ENCODE results near the gene CLDN9.

CLDN9 gene

GRCh38 chr16:3015865-3016521, 3.3 kb downstream of the CLDN9 start:
- H2BK12ac ChIP-seq (ENCODE audit: low read length in 2 of 2): no peak overlapping the region
- no peak overlapping the region for H2BK5ac ChIP-seq (ENCODE audit: low read depth, low read length, poor library complexity, severe bottlenecking)
- no peak overlapping the region for H3K18ac ChIP-seq (ENCODE audit: low read depth in 1 of 2, low read length in 2 of 2)
- WGBS: 89% methylated on average over 13 of the region's 13 CpGs
- no peak overlapping the region for H3K4ac ChIP-seq (ENCODE audit: low read depth in 1 of 2, low read length in 2 of 2)
- H2BK120ac ChIP-seq (ENCODE audit: low read depth, low read length): no peak overlapping the region
- no peak overlapping the region for H2BK15ac ChIP-seq (ENCODE audit: low read depth, poor library complexity, severe bottlenecking)
- no peak overlapping the region for H3K23ac ChIP-seq (ENCODE audit: low read length in 2 of 2)
- H4K8ac ChIP-seq (ENCODE audit: low read length): no peak overlapping the region
- H3K14ac ChIP-seq (ENCODE audit: low read length in 2 of 2): no peak overlapping the region
- H3K4me3 ChIP-seq (ENCODE audit: insufficient read depth in 1 of 2, low read depth in 1 of 2, low read length in 2 of 2): no peak overlapping the region
- H3K9ac ChIP-seq (ENCODE audit: low read length): no peak overlapping the region
- peaks cover 0 to under 1% of the 10 kb centered on the region in 2 experiments for H3K36me3 ChIP-seq (ENCODE audit: control insufficient read depth in 1 of 2, insufficient read depth in 2 of 2, low read depth in 1 of 2, low read length in 2 of 2)
- no peak overlapping the region for H2AFZ ChIP-seq (ENCODE audit: low read depth, low read length)
- no peak overlapping the region for H3K27ac ChIP-seq (ENCODE audit: low read length, poor library complexity, severe bottlenecking)
- H3K9me3 ChIP-seq (ENCODE audit: control insufficient read depth, low read length): no peaks in the 10 kb centered on the region
- H3K79me1 ChIP-seq (replicated peaks; ENCODE audit: low read length, poor library complexity, severe bottlenecking): peaks cover 2% of the 10 kb centered on the region
- H3K4me2 ChIP-seq (ENCODE audit: low read length, poor library complexity, severe bottlenecking): no peak overlapping the region
- H3K27me3 ChIP-seq (ENCODE audit: control insufficient read depth in 1 of 2, insufficient read depth in 1 of 2, low read length in 2 of 2): peaks cover 39 to 59% of the 10 kb centered on the region in 2 experiments
- DNase-seq: no peak
- H4K91ac ChIP-seq (ENCODE audit: low read length): no peak overlapping the region
- no peak overlapping the region for H2AK5ac ChIP-seq (ENCODE audit: low read length, severe bottlenecking)
- peaks cover 31% of the 10 kb centered on the region for H3K4me1 ChIP-seq (ENCODE audit: control insufficient read depth, insufficient read depth, low read depth, low read length)

GRCh38 chr16:3017344-3017743, 4.6 kb downstream of the CLDN9 start:
- WGBS: 28% methylated on average over 17 of the region's 20 CpGs
- H3K18ac ChIP-seq (ENCODE audit: low read depth in 1 of 2, low read length in 2 of 2): no peak overlapping the region
- DNase-seq: no peak
- H3K4ac ChIP-seq (ENCODE audit: low read depth in 1 of 2, low read length in 2 of 2): no peak overlapping the region
- no peak overlapping the region for H3K4me2 ChIP-seq (ENCODE audit: low read length, poor library complexity, severe bottlenecking)
- H3K23ac ChIP-seq (ENCODE audit: low read length in 2 of 2): no peak overlapping the region
- no peaks in the 10 kb centered on the region for H3K9me3 ChIP-seq (ENCODE audit: control insufficient read depth, low read length)
- peaks cover 2% of the 10 kb centered on the region for H3K79me1 ChIP-seq (replicated peaks; ENCODE audit: low read length, poor library complexity, severe bottlenecking)
- peaks cover 27 to 46% of the 10 kb centered on the region in 2 experiments for H3K27me3 ChIP-seq (ENCODE audit: control insufficient read depth in 1 of 2, insufficient read depth in 1 of 2, low read length in 2 of 2)
- H2BK12ac ChIP-seq (ENCODE audit: low read length in 2 of 2): no peak overlapping the region
- no peak overlapping the region for H3K27ac ChIP-seq (ENCODE audit: low read length, poor library complexity, severe bottlenecking)
- no peak overlapping the region for H2AFZ ChIP-seq (ENCODE audit: low read depth, low read length)
- H2AK5ac ChIP-seq (ENCODE audit: low read length, severe bottlenecking): no peak overlapping the region
- peaks cover 0 to 10% of the 10 kb centered on the region in 2 experiments for H3K36me3 ChIP-seq (ENCODE audit: control insufficient read depth in 1 of 2, insufficient read depth in 2 of 2, low read depth in 1 of 2, low read length in 2 of 2)
- H2BK15ac ChIP-seq (ENCODE audit: low read depth, poor library complexity, severe bottlenecking): no peak overlapping the region
- no peak overlapping the region for H2BK5ac ChIP-seq (ENCODE audit: low read depth, low read length, poor library complexity, severe bottlenecking)
- H4K8ac ChIP-seq (ENCODE audit: low read length): no peak overlapping the region
- H4K91ac ChIP-seq (ENCODE audit: low read length): no peak overlapping the region
- no peak overlapping the region for H2BK120ac ChIP-seq (ENCODE audit: low read depth, low read length)
- H3K14ac ChIP-seq (ENCODE audit: low read length in 2 of 2): no peak overlapping the region
- H3K4me3 ChIP-seq (ENCODE audit: insufficient read depth in 1 of 2, low read depth in 1 of 2, low read length in 2 of 2): no peak overlapping the region
- peaks cover 27% of the 10 kb centered on the region for H3K4me1 ChIP-seq (ENCODE audit: control insufficient read depth, insufficient read depth, low read depth, low read length)
- no peak overlapping the region for H3K9ac ChIP-seq (ENCODE audit: low read length)

GRCh38 chr16:3017794-3018506, 5.2 kb downstream of the CLDN9 start, which contains the start of gene CLDN6:
CLDN6 (minus strand) TSS chr16:3018183; CDS start chr16:3016021, 2,162 bp downstream.
- Histone ChIP-seq H3K4me1 (ENCODE audit: control insufficient read depth, insufficient read depth, low read depth, low read length) (peaks cover 26% of the 10 kb centered on the region), H2BK12ac (ENCODE audit: low read length in 2 of 2) (peak within 1 kb of the TSS in 1 of 2 experiments; percentile 32), H3K9me3 (ENCODE audit: control insufficient read depth, low read length) (no peaks in the 10 kb centered on the region), H2BK15ac (ENCODE audit: low read depth, poor library complexity, severe bottlenecking) (no peak within 1 kb of the TSS), H4K91ac (ENCODE audit: low read length) (no peak within 1 kb of the TSS), H2AFZ (ENCODE audit: low read depth, low read length) (no peak within 1 kb of the TSS), H3K9ac (ENCODE audit: low read length) (no peak within 1 kb of the TSS), H3K4me3 (ENCODE audit: insufficient read depth in 1 of 2, low read depth in 1 of 2, low read length in 2 of 2) (no peak within 1 kb of the TSS), H3K4me2 (ENCODE audit: low read length, poor library complexity, severe bottlenecking) (peak within 1 kb of the TSS; percentile 61), H3K27ac (ENCODE audit: low read length, poor library complexity, severe bottlenecking) (no peak within 1 kb of the TSS), H4K8ac (ENCODE audit: low read length) (no peak within 1 kb of the TSS), H3K4ac (ENCODE audit: low read depth in 1 of 2, low read length in 2 of 2) (no peak within 1 kb of the TSS), H3K79me1 (replicated peaks; ENCODE audit: low read length, poor library complexity, severe bottlenecking) (peaks cover 2% of the 10 kb centered on the region), H3K14ac (ENCODE audit: low read length in 2 of 2) (peak within 1 kb of the TSS in 1 of 2 experiments; percentile 33), H3K36me3 (ENCODE audit: control insufficient read depth in 1 of 2, insufficient read depth in 2 of 2, low read depth in 1 of 2, low read length in 2 of 2) (peaks cover 0 to 16% of the 10 kb centered on the region in 2 experiments), H3K18ac (ENCODE audit: low read depth in 1 of 2, low read length in 2 of 2) (no peak within 1 kb of the TSS), H2BK5ac (ENCODE audit: low read depth, low read length, poor library complexity, severe bottlenecking) (no peak within 1 kb of the TSS), H2AK5ac (ENCODE audit: low read length, severe bottlenecking) (peak within 1 kb of the TSS; percentile 49), H3K27me3 (ENCODE audit: control insufficient read depth in 1 of 2, insufficient read depth in 1 of 2, low read length in 2 of 2) (peaks cover 21 to 40% of the 10 kb centered on the region in 2 experiments), H2BK120ac (ENCODE audit: low read depth, low read length) (no peak within 1 kb of the TSS), H3K23ac (ENCODE audit: low read length in 2 of 2) (no peak within 1 kb of the TSS)
- DNase-seq: no peak
- 4% methylated on average over 34 of the region's 52 CpGs for WGBS

- H2BK120ac ChIP-seq (ENCODE audit: low read depth, low read length): no peak overlapping the region
- no peak overlapping the region for H3K4ac ChIP-seq (ENCODE audit: low read depth in 1 of 2, low read length in 2 of 2)
- no peak overlapping the region for H2BK5ac ChIP-seq (ENCODE audit: low read depth, low read length, poor library complexity, severe bottlenecking)
- H2AFZ ChIP-seq (ENCODE audit: low read depth, low read length): no peak overlapping the region
- H3K23ac ChIP-seq (ENCODE audit: low read length in 2 of 2): no peak overlapping the region
- peak overlapping the region in 1 of 2 experiments; percentile 54 for H3K18ac ChIP-seq (ENCODE audit: low read depth in 1 of 2, low read length in 2 of 2)
- peaks cover 27% of the 10 kb centered on the region for H3K4me1 ChIP-seq (ENCODE audit: control insufficient read depth, insufficient read depth, low read depth, low read length)
- H3K36me3 ChIP-seq (ENCODE audit: control insufficient read depth in 1 of 2, insufficient read depth in 2 of 2, low read depth in 1 of 2, low read length in 2 of 2): peaks cover 0 to 24% of the 10 kb centered on the region in 2 experiments
- WGBS: 44% methylated on average over 38 of the region's 40 CpGs
- peaks cover 2% of the 10 kb centered on the region for H3K79me1 ChIP-seq (replicated peaks; ENCODE audit: low read length, poor library complexity, severe bottlenecking)
- H3K9ac ChIP-seq (ENCODE audit: low read length): peak overlapping the region; percentile 65
- H2BK15ac ChIP-seq (ENCODE audit: low read depth, poor library complexity, severe bottlenecking): no peak overlapping the region
- peaks cover 5 to 24% of the 10 kb centered on the region in 2 experiments for H3K27me3 ChIP-seq (ENCODE audit: control insufficient read depth in 1 of 2, insufficient read depth in 1 of 2, low read length in 2 of 2)
- H3K9me3 ChIP-seq (ENCODE audit: control insufficient read depth, low read length): no peaks in the 10 kb centered on the region
- no peak overlapping the region for H4K8ac ChIP-seq (ENCODE audit: low read length)
- H2BK12ac ChIP-seq (ENCODE audit: low read length in 2 of 2): peak overlapping the region in 1 of 2 experiments; percentile 15
- peak overlapping the region; percentile 88 for H3K4me2 ChIP-seq (ENCODE audit: low read length, poor library complexity, severe bottlenecking)
- no peak overlapping the region for H3K14ac ChIP-seq (ENCODE audit: low read length in 2 of 2)
- no peak for DNase-seq
- no peak overlapping the region for H4K91ac ChIP-seq (ENCODE audit: low read length)
- H3K4me3 ChIP-seq (ENCODE audit: insufficient read depth in 1 of 2, low read depth in 1 of 2, low read length in 2 of 2): peak overlapping the region; percentile 49 to 97
- peak overlapping the region; percentile 60 for H3K27ac ChIP-seq (ENCODE audit: low read length, poor library complexity, severe bottlenecking)
- no peak overlapping the region for H2AK5ac ChIP-seq (ENCODE audit: low read length, severe bottlenecking)
Measured at GRCh38 chr16:3019594-3020246, 7.0 kb downstream of the CLDN9 start.
